Measurements from ENCODE around the gene WDR20.

WDR20 gene

DNA sequence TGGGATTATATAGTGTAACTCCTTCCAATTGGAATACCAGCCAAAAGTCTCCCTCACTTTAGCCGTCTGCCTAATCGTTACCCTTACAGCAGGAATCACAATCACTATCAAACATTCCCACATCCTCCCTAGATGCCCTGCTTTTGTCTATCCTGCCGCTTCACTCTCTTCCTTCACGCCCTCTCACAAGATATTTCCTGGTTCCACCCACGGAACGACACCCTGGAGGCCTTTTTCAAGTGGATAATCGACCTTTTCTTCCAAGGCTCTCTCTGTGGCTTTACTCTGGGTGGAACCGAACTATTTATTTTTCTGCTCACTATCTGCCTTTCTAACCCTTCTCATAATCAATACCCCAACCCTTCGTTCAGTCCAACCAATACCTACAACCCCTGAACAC is 106.4 kb downstream of the WDR20 start:
- DNase-seq, result no peak

DNA sequence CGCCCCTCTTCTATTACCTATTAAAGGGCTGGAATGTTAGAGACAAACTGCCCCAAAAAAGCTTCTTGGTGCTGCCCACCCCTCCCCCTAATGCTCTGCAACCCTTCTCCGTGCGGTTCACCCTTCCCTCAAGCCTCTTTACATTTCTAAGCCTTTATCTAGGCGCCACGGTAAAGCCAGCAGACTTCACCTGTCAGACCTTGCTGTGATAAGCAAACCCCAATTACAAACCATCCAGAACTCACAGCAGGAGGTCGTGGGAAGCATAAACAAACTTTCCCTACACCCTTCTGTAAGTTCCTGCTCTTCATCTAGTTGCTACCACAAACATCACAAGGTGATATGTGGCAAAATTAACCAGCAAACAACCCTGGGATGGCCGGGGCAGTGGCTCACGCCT is 108.4 kb downstream of the WDR20 start:
- no peak for DNase-seq

DNA sequence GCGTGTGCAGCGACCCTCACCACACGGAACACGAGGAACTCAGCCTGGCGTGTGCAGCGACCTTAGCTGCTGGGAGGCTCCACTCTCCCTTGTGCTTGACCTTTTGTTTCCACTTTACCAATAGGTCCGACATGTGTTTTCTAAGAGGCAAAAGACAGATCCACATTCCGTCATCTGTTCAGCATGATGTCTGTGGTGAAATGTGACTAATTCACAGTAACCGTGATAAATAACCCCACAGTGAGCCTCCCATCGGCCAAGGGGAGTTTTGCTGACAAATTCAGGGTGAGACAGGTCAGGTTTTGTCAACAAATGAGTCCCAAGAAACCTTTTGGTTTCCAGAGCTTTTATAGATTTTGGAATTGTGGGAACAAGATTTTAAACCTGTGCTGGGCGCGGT is 109.3 kb downstream of the WDR20 start:
- no peak for DNase-seq

- DNase-seq, result no peak
Measured at GRCh38 chr14:102249981-102250380, 110.3 kb downstream of the WDR20 start.

DNA sequence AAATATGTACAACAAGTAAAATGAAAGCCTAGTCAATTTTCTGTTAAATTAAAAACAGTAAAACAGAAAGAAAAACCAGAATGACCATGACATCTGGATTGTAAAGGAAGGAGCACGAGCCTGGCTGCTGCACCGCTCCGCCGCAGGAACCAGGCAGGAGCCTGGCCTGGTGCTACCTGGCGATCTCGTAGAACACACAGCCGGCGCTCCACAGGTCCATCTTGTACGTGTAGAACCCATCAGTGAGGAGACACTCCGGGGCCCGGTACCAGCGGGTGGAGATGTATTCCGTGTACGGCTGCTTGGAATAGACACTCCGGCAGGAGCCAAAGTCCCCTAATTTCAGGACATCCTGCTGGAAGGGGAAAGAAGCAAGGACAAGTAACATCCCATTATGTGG is 110.9 kb downstream of the WDR20 start:
- no peak for DNase-seq

DNA sequence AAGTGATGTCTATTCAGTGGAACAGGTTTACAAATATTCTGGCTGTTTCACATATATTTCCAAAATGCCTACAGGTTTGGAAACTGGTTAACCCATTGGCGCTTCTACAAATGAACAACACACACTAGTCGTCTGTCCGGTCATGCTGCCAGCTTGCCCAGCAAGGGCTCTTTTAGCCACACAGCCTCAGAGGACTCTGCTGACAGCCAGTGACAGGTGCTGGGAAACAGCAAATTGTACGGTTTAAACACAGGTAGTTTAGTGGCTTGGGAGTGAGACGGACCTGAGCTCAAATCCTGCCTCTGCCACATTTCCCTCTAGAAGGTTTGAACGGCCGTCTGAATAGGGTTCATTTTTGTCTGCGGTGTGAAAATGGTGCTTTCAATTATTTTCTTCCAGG is 111.5 kb downstream of the WDR20 start:
- no peak for DNase-seq

- DNase-seq, result no peak
Measured at GRCh38 chr14:102252834-102253801, 113.4 kb downstream of the WDR20 start.

DNA sequence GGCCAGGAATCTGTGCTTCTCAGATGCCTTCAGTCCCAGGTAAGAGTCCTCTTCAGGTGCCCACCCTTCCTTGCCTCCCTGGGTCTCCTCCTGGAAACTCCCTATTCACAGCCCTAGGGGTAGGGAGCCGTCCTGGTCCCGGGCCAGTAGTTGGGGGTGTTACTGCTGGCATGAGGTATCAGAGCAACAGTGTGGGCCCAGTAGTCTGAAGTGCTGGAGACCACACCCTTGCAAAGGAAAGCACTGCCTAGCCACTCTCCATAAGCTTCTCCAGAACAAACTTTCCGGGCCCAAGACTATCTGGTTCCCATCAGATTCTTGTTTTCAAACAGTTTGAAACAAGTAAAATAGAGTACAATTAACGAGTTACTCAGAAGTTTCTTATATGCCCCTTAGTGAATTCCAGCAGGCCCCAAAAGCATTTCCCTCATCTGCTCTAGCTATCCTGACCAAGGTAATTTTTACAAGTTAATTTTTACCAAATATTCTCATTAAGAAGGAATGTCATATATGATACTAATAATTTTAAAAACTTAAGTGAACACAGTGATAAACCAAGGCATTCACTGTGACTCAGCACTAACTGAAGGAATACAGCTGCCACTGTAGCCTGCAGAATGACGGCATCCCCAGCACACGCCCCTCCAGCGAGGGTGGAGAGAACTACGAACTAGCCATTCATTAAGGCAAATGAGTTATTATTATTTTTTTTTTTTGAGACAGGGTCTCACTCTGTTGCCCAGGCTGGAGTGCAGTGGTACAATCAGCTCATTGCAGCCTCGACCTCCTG is 115.9 kb downstream of the WDR20 start:
- no peak for DNase-seq

DNA sequence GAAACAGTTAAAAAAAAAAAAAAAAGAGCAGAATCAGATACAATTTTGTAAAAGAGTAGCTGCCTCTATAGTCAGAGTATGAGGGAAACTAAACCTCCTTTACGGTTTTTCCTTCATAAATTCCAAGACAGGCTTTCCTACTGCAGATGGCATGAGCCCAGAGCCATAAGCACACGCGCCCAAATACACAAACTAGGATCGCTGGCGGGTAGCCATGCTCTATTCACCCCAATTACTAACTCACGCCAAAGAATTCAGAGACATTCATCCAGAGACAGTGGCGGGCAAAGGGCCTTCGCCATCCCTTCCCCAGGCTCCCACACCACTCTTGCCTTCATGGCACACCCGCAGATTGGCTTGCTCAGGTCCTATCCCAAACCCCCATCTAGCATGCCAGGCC is 117.0 kb downstream of the WDR20 start:
- DNase-seq, result no peak

GRCh38 chr14:102258136-102258535 is 118.4 kb downstream of the WDR20 start:
- no peak for DNase-seq

Data from cortex of kidney (tissue), 1 donor.